Esophagus squamous epithelium (tissue), 5 donors: Measurements from ENCODE around the gene CGB2. TPM values are rescaled to one million over a fixed set of nuclear protein-coding genes. Genes with fewer than 3 reads are reported as not detected.
"Not testable (repeated sequence)": the region's sequence is repeated elsewhere in the genome, so short reads cannot be mapped to it uniquely, and the experiment has no call there.

Experiments
- DNase-seq: peaks from one replicate; lab custom pipeline; 2025; lab: John Stamatoyannopoulos, UW
- H3K27ac ChIP-seq, 4 donors: fragments of 200-600 bp; sonication (generic); one replicate each; pipeline ENCODE4 v1.5.1; 2016 to 2019; ENCODE audit warnings: mild to moderate bottlenecking in 1 of 4
- H3K27me3 ChIP-seq, 4 donors: fragments of 200-600 bp; sonication (generic); 1 replicate in 3 of 4; 2 replicates in 1 of 4; pipeline versions ENCODE4 v1.5.1 to v1.6.0; 2017 to 2021; ENCODE audit warnings: antibody characterized with exemption in 1 of 4
- H3K36me3 ChIP-seq, 3 donors: fragments of 200-600 bp; sonication (generic); one replicate each; pipeline ENCODE4 v1.5.1; 2016 to 2019
- H3K4me1 ChIP-seq, 3 donors: fragments of 200-600 bp; sonication (generic); one replicate each; pipeline ENCODE4 v1.5.1; 2017 to 2019
- H3K4me3 ChIP-seq, 4 donors: fragments of 200-600 bp; sonication (generic); 1 replicate in 3 of 4; 2 replicates in 1 of 4; pipeline ENCODE4 v1.5.1; 2016 to 2019; ENCODE audit warnings: mild to moderate bottlenecking in 2 of 4, moderate library complexity in 1 of 4
- H3K9me3 ChIP-seq, 3 donors: fragments of 200-600 bp; sonication (generic); one replicate each; pipeline ENCODE4 v1.5.1; 2016 to 2019
- CTCF ChIP-seq, 6 experiments: fragments of 450-650 bp in 4 of 6; fragments of 200-600 bp in 2 of 6; sonication (generic) in 2 of 6; IDR thresholded peaks; one replicate each; pipeline ENCODE4 v1.5.1; 2016 to 2019; ENCODE audit warnings: antibody characterized with exemption in 6 of 6, mild to moderate bottlenecking in 4 of 6, moderate library complexity in 4 of 6
- POLR2A ChIP-seq, 4 donors: fragments of 450-650 bp; IDR thresholded peaks; one replicate each; pipeline ENCODE4 v1.6.1; 2017; ENCODE audit warnings: antibody characterized with exemption in 4 of 4, mild to moderate bottlenecking in 4 of 4, moderate library complexity in 3 of 4
- WGBS, 2 donors: methylation state at CpG; one replicate each; pipeline ENCODE4 v1.1.5; 2018; 5-methylcytosine and 5-hydroxymethylcytosine counted together
- intact Hi-C: fragments of 100-400 bp; cut with DNase I; formaldehyde crosslinking; loops from one replicate; pipeline ENCODE4 v1.15.0; 2022
- total RNA-seq, 4 donors: library from RNA; depleted of rRNA; stranded (reverse); fragments of >200 nt; gene quantifications; one replicate each; pipeline ENCODE4 v1.1.0, GENCODE V29; 2016
- donor health status: DM: yes; HTN: yes; CAD: no.

The CGB2 gene
- total RNA-seq, 4 donors from 2014 or later: not detected

GRCh38 chr19:49019242-49019932, 12.3 kb upstream of the CGB2 start:
- TF ChIP-seq CTCF (IDR thresholded peaks at IDR 0.05) (no peak), POLR2A (IDR thresholded peaks at IDR 0.05) (no peak)
- H3K36me3 ChIP-seq: peaks cover 0 to 25% (median 5%) of the 10 kb centered on the region in 3 donors
- DNase-seq: no peak
- WGBS, 2 donors: 17 to 36% methylated on average over 12 to 23 of the region's 41 CpGs
- H3K4me1 ChIP-seq: peaks cover 0 to 35% (median 20%) of the 10 kb centered on the region in 3 donors
- H3K9me3 ChIP-seq: no peaks in the 10 kb centered on the region
- peak overlapping the region; percentile 21 to 68 (median 48) for H3K4me3 ChIP-seq
- H3K27me3 ChIP-seq: peaks cover 0 to 38% (median 0%) of the 10 kb centered on the region in 4 donors
- no peak overlapping the region for H3K27ac ChIP-seq
- intact Hi-C loops: no loop called here

- WGBS, 2 donors: 73 to 80% methylated on average over 1 to 10 of the region's 11 CpGs
Measured at GRCh38 chr19:49020342-49020741, 11.3 kb upstream of the CGB2 start.

GRCh38 chr19:49020931-49021895, 10.5 kb upstream of the CGB2 start:
- Histone ChIP-seq H3K27me3 (peaks cover 0 to 41% (median 0%) of the 10 kb centered on the region in 4 donors), H3K36me3 (peaks cover 0 to 7% (median 2%) of the 10 kb centered on the region in 3 donors), H3K9me3 (no peaks in the 10 kb centered on the region), H3K27ac (no peak overlapping the region), H3K4me1 (peaks cover 0 to 35% (median 20%) of the 10 kb centered on the region in 3 donors), H3K4me3 (no peak overlapping the region)
- DNase-seq: no peak
- no peak for TF ChIP-seq POLR2A (IDR thresholded peaks at IDR 0.05)
- TF ChIP-seq CTCF (IDR thresholded peaks at IDR 0.05): no peak
- 19 to 34% methylated on average over 12 to 13 of the region's 16 CpGs for WGBS, 2 donors
- intact Hi-C loops: no loop called here

More at GRCh38 chr19:49020342-49020741, 11.3 kb upstream of the CGB2 start:
- no peak overlapping the region for H3K27ac ChIP-seq
- intact Hi-C loops: no loop called here
- TF ChIP-seq POLR2A (IDR thresholded peaks at IDR 0.05) (no peak), CTCF (IDR thresholded peaks at IDR 0.05) (no peak)
- H3K4me3 ChIP-seq: no peak overlapping the region
- peaks cover 0 to 38% (median 0%) of the 10 kb centered on the region in 4 donors for H3K27me3 ChIP-seq
- H3K4me1 ChIP-seq: peaks cover 0 to 35% (median 20%) of the 10 kb centered on the region in 3 donors
- H3K36me3 ChIP-seq: peaks cover 0 to 16% (median 5%) of the 10 kb centered on the region in 3 donors
- DNase-seq: no peak
- no peaks in the 10 kb centered on the region for H3K9me3 ChIP-seq

GRCh38 chr19:49022116-49022515, 9.6 kb upstream of the CGB2 start:
- no peaks in the 10 kb centered on the region for H3K9me3 ChIP-seq
- H3K36me3 ChIP-seq: no peaks in the 10 kb centered on the region
- intact Hi-C loops: no loop called here
- peaks cover 0 to 34% (median 20%) of the 10 kb centered on the region in 3 donors for H3K4me1 ChIP-seq
- no peak overlapping the region for H3K4me3 ChIP-seq
- WGBS, 2 donors: 88 to 89% methylated on average over 9 of the region's 9 CpGs
- H3K27ac ChIP-seq: no peak overlapping the region
- peaks cover 0 to 40% (median 0%) of the 10 kb centered on the region in 4 donors for H3K27me3 ChIP-seq
- TF ChIP-seq POLR2A (IDR thresholded peaks at IDR 0.05) (no peak), CTCF (IDR thresholded peaks at IDR 0.05) (no peak)
- no peak for DNase-seq

- H3K36me3 ChIP-seq, intact Hi-C loops, H3K27ac ChIP-seq, H3K9me3 ChIP-seq, DNase-seq, H3K4me3 ChIP-seq: not testable (repeated sequence)
- Histone ChIP-seq H3K27me3 (peaks cover 0 to 20% (median 0%) of the 10 kb centered on the region in 4 donors), H3K4me1 (peaks cover 0 to 13% (median 4%) of the 10 kb centered on the region in 3 donors)
- no CpG with 5 or more reads among the region's 15 CpGs for WGBS, 2 donors
Measured at GRCh38 chr19:49024233-49024632, 7.5 kb upstream of the CGB2 start, which contains the start of gene CGB3. Gene CGB3 (minus strand): TSS chr19:49024333. CDS start chr19:49023971, 362 bp downstream.

GRCh38 chr19:49025088-49025487, 6.6 kb upstream of the CGB2 start:
- not testable (repeated sequence) for H3K36me3 ChIP-seq
- 65 to 72% methylated on average over 2 to 4 of the region's 6 CpGs for WGBS, 2 donors

GRCh38 chr19:49025599-49025998, 6.1 kb upstream of the CGB2 start:
- DNase-seq, intact Hi-C loops, H3K4me3 ChIP-seq, H3K4me1 ChIP-seq, H3K36me3 ChIP-seq, H3K9me3 ChIP-seq, H3K27ac ChIP-seq, H3K27me3 ChIP-seq: not testable (repeated sequence)
- 47% methylated on average over 3 of the region's 23 CpGs; no CpG with 5 or more reads in 1 of the 2 donors for WGBS, 2 donors

More at GRCh38 chr19:49025088-49025487, 6.6 kb upstream of the CGB2 start:
- H3K4me1 ChIP-seq, H3K9me3 ChIP-seq, H3K27ac ChIP-seq, DNase-seq, intact Hi-C loops, H3K4me3 ChIP-seq: not testable (repeated sequence)
- H3K27me3 ChIP-seq: peaks cover 0 to 11% (median 0%) of the 10 kb centered on the region in 4 donors

GRCh38 chr19:49028686-49029085, 3.0 kb upstream of the CGB2 start:
- H3K27ac ChIP-seq, H3K4me3 ChIP-seq, H3K4me1 ChIP-seq, intact Hi-C loops, H3K9me3 ChIP-seq, DNase-seq, H3K36me3 ChIP-seq: not testable (repeated sequence)
- 80 to 84% methylated on average over 5 to 7 of the region's 9 CpGs for WGBS, 2 donors
- peaks cover 0 to 12% (median 0%) of the 10 kb centered on the region in 4 donors for H3K27me3 ChIP-seq
